Heart left ventricle (tissue), 16 donors: Measurements from ENCODE around the gene MYO5A. TPM values are rescaled to one million over a fixed set of nuclear protein-coding genes. Genes with fewer than 3 reads are reported as not detected.
A peak's percentile ranks its signal among the peaks of the same experiment; 100 is the strongest.

Experiments used
- ATAC-seq, 4 donors: fragments of 200-7000 bp; cut with Tn5 transposase; one replicate each; pipeline ENCODE4 v1.9.1; 2020 to 2022; ENCODE audit warnings: moderate library complexity in 4 of 4, mild to moderate bottlenecking in 3 of 4, moderate number of reproducible peaks in 1 of 4
- DNase-seq, 5 donors: peaks; one replicate each; pipeline ENCODE4 v3.0.0-alpha.2; 2020
- H3K27ac ChIP-seq, 12 donors: fragments of 200-600 bp; sonication (generic) in 4 of 12; one replicate each; pipeline versions ENCODE4 v1.5.0 to v1.8.0; 2016 to 2022; ENCODE audit warnings: mild to moderate bottlenecking in 2 of 12
- H3K27me3 ChIP-seq, 9 donors: fragments of 200-600 bp; sonication (generic) in 2 of 9; one replicate each; pipeline versions ENCODE4 v1.5.1 to v1.8.0; 2016 to 2022; ENCODE audit warnings: mild to moderate bottlenecking in 3 of 9
- H3K36me3 ChIP-seq, 9 donors: fragments of 200-600 bp; sonication (generic) in 2 of 9; one replicate each; pipeline versions ENCODE4 v1.5.0 to v1.8.0; 2018 to 2022; ENCODE audit warnings: mild to moderate bottlenecking in 2 of 9
- H3K4me1 ChIP-seq, 12 donors: fragments of 200-600 bp; sonication (generic) in 4 of 12; one replicate each; pipeline versions ENCODE4 v1.5.0 to v1.8.0; 2016 to 2022; ENCODE audit warnings: mild to moderate bottlenecking in 3 of 12
- H3K4me3 ChIP-seq, 12 donors: fragments of 200-600 bp; sonication (generic) in 4 of 12; one replicate each; pipeline versions ENCODE4 v1.5.0 to v1.8.0; 2017 to 2022; ENCODE audit warnings: mild to moderate bottlenecking in 9 of 12, moderate library complexity in 4 of 12
- H3K9me3 ChIP-seq, 12 donors: fragments of 200-600 bp; sonication (generic) in 4 of 12; one replicate each; pipeline versions ENCODE4 v1.5.0 to v1.8.0; 2016 to 2022; ENCODE audit warnings: mild to moderate bottlenecking in 1 of 12
- POLR2A ChIP-seq, 2 donors: fragments of 450-650 bp; IDR thresholded peaks; one replicate each; pipeline ENCODE4 v1.6.1; 2017; ENCODE audit warnings: antibody characterized with exemption in 2 of 2, mild to moderate bottlenecking in 2 of 2, moderate library complexity in 2 of 2
- WGBS, 4 donors: extraction: QIAGEN DNeasy Blood & Tissue Kit in 2 of 4; methylation state at CpG; one replicate each; pipeline versions ENCODE4 v1.1.5 to v1.1.7; 2013 to 2018; 5-methylcytosine and 5-hydroxymethylcytosine counted together
- intact Hi-C, 10 donors: fragments of 100-400 bp; cut with DNase I; formaldehyde crosslinking; loops; one replicate each; pipeline versions ENCODE4 v1.11.1 to v1.14.2; 2022
- polyA plus RNA-seq, 2 donors: library from polyadenylated mRNA; stranded (reverse); fragments of 200-250 nt; gene quantifications; one replicate each; pipeline ENCODE4 v1.2.3, GENCODE V29; 2013
- total RNA-seq, 9 donors: library from RNA; depleted of rRNA in 2 of 9; stranded (reverse); fragments of >200 nt in 2 of 9; fragmentation: NEBNext Ultra II Directional in 3 of 9; extraction: Animal tissue kit (Norgen Biotek cat#: 25700) in 3 of 9; gene quantifications; one replicate each; pipeline versions ENCODE4 v1.1.0 to v1.2.4, GENCODE V29; 2016 to 2023
- TF ChIP-seq, protein P1 (sequence below), 12 donors: fragments of 200-600 bp; sonication (generic) in 4 of 12; IDR thresholded peaks; one replicate each; pipeline versions ENCODE4 v1.5.0 to v1.8.0; 2018 to 2022; ENCODE audit warnings: antibody characterized with exemption in 12 of 12, mild to moderate bottlenecking in 5 of 12
- donor health status: ischemic (EF 13 %, LVEDD 7.1; RV severe dilation, severe dysfunction).
- donor health status: healthy with polysubstance abuse.
- donor health status: DM: no; HTN: yes; CAD: no.
- donor health status: DM: no; HTN: no; CAD: no.
- donor health status: ischemic (EF 25% LVEDD 6.9; RV normal size, moderate dysfunction).
- donor health status: ischemic (EF 25% LVEDD 5.7; RV mildly dilated, moderate dysfunction).
- donor health status: healthy.
- donor health status: DM: yes; HTN: yes; CAD: no.
- donor health status: ischemic (EF 35%, LVEDD 5.7; RV mildly dilated, moderate dysfunction).
- donor health status: nonischemic (EF 11% LVEDD 7.7; RV severe dilation, severe dysfunction).
- donor health status: DM: yes; HTN: yes; CAD: no.
- donor health status: PGD.
- donor health status: ischemic (EF 29% LVEDD 5.4; RV normal size, mild dysfunction).
- donor health status: nonischemic (EF 23%, LVEDD 6.1; RV moderate dilation, normal function).

Gene MYO5A
- total and polyA plus RNA-seq, 11 donors = 3.2 to 29.6 (median 6.9) TPM

DNA sequence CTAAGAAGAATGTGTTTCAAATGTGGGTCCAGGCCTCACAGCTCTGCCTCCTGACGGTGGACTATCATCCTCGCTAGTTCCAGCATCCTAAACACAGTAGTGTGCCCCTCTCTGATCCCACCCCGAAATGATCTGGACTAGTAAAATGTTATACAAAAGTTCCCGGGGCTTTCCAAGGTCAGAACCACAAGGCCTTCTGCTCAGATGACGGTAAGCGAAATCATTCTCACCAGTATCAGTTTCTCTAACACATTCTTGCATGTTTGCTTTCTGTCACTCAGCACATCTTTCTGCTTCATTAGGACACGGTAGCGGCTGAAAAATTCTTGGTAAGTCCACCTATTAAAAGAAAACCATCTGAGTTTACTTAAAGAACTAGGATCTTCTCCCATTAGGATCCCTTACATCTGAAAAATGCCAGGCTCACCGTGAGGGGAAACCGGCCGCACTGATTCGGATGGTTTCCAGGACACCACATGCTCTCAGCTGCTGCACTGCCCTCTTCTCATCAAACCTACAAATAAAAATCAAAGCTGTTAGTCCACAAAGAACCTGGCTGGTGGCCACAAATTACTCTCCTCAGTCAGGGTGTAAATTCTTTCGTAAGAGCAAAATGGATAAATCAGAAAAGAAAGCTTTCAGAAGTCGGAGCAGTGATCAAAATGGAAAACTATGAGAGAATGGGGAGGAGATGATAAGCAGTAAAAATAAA lies 149.1 kb downstream of the MYO5A start:
- ATAC-seq = peak in 1 of 4 donors; percentile 47
- H3K4me1 ChIP-seq = no peaks in the 10 kb centered on the region
- H3K27me3 ChIP-seq = no peaks in the 10 kb centered on the region
- H3K27ac ChIP-seq = peak overlapping the region in 1 of 12 donors; percentile 22
- intact Hi-C loops = no loop called here
- peaks cover 0 to 5% (median 0%) of the 10 kb centered on the region in 12 donors for H3K9me3 ChIP-seq
- no peak for DNase-seq
- H3K4me3 ChIP-seq = no peak overlapping the region
- H3K36me3 ChIP-seq = peaks cover 0 to 94% (median 65%) of the 10 kb centered on the region in 9 donors
- TF ChIP-seq, protein P1, sequence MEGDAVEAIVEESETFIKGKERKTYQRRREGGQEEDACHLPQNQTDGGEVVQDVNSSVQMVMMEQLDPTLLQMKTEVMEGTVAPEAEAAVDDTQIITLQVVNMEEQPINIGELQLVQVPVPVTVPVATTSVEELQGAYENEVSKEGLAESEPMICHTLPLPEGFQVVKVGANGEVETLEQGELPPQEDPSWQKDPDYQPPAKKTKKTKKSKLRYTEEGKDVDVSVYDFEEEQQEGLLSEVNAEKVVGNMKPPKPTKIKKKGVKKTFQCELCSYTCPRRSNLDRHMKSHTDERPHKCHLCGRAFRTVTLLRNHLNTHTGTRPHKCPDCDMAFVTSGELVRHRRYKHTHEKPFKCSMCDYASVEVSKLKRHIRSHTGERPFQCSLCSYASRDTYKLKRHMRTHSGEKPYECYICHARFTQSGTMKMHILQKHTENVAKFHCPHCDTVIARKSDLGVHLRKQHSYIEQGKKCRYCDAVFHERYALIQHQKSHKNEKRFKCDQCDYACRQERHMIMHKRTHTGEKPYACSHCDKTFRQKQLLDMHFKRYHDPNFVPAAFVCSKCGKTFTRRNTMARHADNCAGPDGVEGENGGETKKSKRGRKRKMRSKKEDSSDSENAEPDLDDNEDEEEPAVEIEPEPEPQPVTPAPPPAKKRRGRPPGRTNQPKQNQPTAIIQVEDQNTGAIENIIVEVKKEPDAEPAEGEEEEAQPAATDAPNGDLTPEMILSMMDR (IDR thresholded peaks at IDR 0.05) = no peak
- WGBS, 4 donors = 57 to 65% (median 59%) methylated on average over 14 of the region's 14 CpGs

DNA sequence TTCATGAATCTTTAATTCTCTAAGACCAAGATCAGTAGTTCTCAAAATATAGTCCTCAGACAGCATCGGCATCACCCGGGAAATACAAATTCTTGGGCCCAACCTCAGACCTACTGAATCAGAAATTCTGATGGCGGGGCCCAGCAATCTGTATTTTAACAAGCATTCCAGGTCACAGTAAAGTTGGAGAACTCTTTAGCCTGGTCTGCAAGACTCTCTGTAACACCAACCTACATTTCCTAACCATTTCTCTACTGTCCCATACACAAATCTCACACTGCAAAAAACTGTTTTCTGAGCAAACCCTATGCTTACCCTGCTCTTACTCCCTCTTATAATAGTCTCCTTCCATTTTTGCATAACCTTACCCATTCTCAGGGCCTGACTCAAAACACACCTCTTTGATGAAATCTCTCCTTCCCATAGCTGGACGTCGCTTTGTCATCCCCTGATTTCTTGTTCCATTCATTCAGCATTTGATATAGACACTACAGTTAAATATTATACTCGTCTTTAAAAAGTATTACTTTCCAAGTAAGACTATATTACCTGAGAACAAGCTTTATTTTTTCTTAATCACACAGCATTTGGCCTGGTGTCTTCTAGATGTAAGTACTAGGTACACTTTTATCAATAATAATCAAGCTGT lies 149.8 kb downstream of the MYO5A start:
- peaks cover 2 to 95% (median 70%) of the 10 kb centered on the region in 9 donors for H3K36me3 ChIP-seq
- H3K4me1 ChIP-seq = no peaks in the 10 kb centered on the region
- H3K27ac ChIP-seq = no peak overlapping the region
- peaks cover 0 to 9% (median 0%) of the 10 kb centered on the region in 12 donors for H3K9me3 ChIP-seq
- no peaks in the 10 kb centered on the region for H3K27me3 ChIP-seq
- 80 to 95% (median 89%) methylated on average over 6 of the region's 6 CpGs for WGBS, 4 donors
- no peak for ATAC-seq
- H3K4me3 ChIP-seq = no peak overlapping the region
- intact Hi-C loops = no loop called here
- no peak for TF ChIP-seq POLR2A (IDR thresholded peaks at IDR 0.05)
- TF ChIP-seq, protein P1 (IDR thresholded peaks at IDR 0.05) = no peak
- no peak for DNase-seq

GRCh38 chr15:52370010-52370409 lies 158.7 kb downstream of the MYO5A start:
- 83 to 90% (median 85%) methylated on average over 9 of the region's 9 CpGs for WGBS, 4 donors
- Histone ChIP-seq H3K27ac (peak overlapping the region in 3 of 12 donors; percentile 4 to 20 (median 19)), H3K36me3 (peaks cover 2 to 96% (median 49%) of the 10 kb centered on the region in 9 donors), H3K4me3 (no peak overlapping the region), H3K9me3 (peaks cover 0 to 8% (median 0%) of the 10 kb centered on the region in 12 donors), H3K4me1 (peaks cover 0 to 17% (median 5%) of the 10 kb centered on the region in 12 donors), H3K27me3 (no peaks in the 10 kb centered on the region)
- no peak for TF ChIP-seq POLR2A (IDR thresholded peaks at IDR 0.05)
- TF ChIP-seq, protein P1 (IDR thresholded peaks at IDR 0.05) = no peak
- ATAC-seq (no peak), DNase-seq (peak in 2 of 5 donors; percentile 49 to 50)
- intact Hi-C loops = no loop called here

DNA sequence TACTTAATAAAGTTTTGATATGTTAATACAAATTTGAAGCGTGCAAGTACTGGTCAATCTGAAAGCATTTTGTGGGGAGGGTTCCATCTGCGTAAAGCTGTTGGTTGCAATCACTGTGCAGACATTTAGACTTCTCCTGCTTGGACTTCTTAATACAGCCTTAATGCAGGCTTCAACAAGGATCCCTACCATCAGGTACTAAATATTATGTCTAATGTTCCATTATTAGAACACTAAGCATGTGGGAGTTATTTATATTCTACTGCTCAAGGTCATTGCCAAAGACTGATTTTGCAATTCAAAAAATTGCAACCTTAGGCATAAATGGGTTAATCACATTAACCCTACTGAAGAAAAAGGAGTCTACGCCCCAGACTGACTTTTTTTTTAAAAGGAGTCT lies 159.2 kb downstream of the MYO5A start:
- H3K27ac ChIP-seq = peak overlapping the region in 5 of 12 donors; percentile 14 to 35 (median 20)

More for the DNA sequence above, 159.2 kb downstream of the MYO5A start:
- Histone ChIP-seq H3K4me1 (peaks cover 0 to 17% (median 5%) of the 10 kb centered on the region in 12 donors), H3K4me3 (no peak overlapping the region), H3K9me3 (peaks cover 0 to 3% (median 0%) of the 10 kb centered on the region in 12 donors), H3K36me3 (peaks cover 0 to 96% (median 49%) of the 10 kb centered on the region in 9 donors), H3K27me3 (no peaks in the 10 kb centered on the region)
- DNase-seq (no peak), ATAC-seq (peak; percentile 33 to 65 (median 58))
- intact Hi-C loops = no loop called here
- WGBS, 4 donors = 75 to 82% (median 79%) methylated on average over 3 of the region's 3 CpGs
- TF ChIP-seq POLR2A (IDR thresholded peaks at IDR 0.05) = no peak
- TF ChIP-seq, protein P1 (IDR thresholded peaks at IDR 0.05) = no peak
